ENCODE measurements around the gene TBC1D10A.

The TBC1D10A gene

DNA sequence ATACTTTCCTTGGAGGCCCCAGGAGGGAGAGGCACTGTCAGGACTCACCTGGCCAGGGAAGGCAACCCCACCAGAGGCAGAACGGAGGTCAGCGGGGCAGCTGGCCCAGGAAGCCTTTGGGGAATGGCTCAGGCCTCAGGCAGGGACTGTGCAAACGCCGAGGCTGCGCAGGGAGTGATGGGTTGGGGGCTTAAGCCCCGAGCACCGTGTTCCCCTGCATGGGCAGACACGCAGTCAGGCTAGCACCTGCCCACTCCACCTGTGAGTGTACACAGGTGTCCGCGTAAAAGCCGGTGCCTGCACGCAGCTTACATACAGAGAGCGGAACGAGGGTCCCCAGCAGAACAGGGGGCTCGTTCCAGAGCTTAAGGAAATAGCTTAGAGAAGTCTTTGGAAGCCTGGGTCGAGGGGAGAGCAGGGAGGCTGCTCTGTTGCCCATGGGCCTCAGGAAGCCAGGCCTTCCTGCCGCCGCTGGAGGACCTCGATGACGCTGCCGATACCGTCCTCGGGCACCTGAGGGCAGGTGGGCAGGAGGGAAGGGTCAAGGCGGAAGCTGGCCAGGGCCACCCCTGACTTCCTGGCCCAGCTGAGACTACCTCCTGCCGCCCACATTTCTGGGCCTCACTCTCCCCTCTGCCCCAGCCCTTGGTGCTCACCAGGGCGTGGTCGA is 41.4 kb downstream of the TBC1D10A start:
- no peak for DNase-seq

DNA sequence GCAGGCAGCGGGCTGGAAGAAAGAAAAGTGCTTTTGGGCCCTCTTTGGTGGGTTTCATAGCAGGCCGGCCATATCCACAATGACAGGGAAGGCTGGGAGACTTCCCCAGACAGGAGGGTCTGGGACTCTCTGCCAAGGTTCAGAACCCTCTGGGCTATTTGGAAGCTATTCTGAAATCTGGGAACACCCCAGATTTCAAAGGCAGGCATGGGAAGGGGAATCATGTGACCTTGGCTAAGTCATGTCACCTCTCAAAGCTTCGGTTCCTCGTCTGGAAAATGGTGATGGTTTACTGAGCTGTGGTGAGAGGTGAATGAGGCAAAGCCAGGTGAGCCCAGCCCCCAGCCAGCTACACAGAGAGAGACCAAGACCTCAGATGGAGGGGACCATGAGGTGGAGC is 42.1 kb downstream of the TBC1D10A start:
- DNase-seq: no peak

DNA sequence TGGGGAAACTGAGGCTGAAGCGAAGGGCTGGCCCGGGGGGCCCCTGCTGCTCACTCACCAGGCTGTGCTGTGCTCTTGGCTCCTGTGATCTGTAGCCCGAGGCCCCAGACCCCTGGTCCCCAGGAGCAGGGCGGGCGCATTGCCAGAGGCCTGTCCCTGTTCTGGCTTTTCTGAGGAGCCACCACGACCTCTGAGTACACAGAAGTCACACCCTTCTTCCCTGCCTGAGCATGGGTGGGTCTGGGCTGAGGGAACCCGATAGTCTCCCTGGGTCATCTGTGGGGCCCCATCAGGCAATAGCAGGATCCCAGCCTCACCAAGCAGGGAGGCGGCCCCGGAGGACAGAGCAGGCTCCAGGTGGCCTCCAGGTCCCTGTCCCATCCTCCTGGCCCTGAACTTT is 42.6 kb downstream of the TBC1D10A start:
- no peak for DNase-seq

DNA sequence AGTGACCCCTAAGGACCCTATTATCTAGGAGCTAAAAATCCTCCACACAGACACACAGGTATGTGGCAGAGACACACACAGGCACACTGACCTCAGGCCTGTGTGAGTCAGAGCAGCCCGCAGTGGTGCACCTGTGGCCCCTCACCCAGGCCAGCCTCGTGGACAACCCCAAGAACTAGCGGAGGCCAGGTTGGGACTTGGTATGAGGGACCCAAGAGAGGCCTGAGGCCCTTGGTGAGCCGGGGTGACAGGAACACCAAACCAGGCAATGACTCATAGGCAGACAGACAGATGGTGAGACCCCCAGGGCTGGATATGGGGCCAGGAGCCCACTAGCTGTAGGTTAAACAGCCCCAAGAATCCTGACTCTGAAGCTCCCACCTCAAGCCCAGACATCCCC is 43.4 kb downstream of the TBC1D10A start:
- no peak for DNase-seq

DNA sequence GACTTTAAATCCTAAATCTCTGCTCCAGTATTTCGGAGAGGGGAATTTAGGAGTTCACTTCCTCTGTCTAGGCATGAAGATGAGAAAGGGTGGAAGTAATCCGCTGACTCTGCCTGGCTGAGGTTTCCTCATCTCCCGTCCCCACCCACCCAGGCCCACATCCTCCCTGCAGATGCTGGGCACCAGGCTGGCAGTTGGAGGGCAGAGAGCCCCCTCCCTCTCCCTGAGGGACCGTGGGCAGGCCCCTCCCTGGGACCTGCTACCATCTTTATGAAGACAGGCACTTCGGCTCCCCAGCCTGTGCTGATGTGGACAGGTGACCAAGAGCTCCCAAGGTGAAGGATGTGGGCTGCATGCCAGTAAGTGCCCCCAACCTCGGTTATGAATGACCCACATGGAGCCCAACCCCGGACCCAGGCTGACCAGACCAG is 44.1 kb downstream of the TBC1D10A start:
- no peak for DNase-seq

DNA sequence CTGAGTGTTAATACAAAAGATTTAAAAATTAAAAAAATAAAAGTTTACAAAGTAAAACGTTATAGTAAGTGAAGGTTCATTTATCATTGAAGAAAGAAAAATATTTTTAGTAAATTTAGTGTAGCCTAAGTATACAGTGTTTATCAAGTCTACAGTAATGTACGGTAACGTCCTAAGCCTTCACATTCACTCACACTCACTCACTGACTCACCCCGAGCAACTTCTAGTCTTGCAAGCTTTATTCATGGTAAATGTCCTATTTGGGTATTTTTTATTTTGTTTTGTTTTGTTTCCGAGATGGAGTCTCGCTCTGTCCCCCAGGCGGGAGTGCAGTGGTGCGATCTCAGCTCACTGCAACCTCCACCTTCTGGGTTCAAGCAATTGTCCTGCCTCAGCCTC is 46.2 kb downstream of the TBC1D10A start:
- no peak for DNase-seq

DNA sequence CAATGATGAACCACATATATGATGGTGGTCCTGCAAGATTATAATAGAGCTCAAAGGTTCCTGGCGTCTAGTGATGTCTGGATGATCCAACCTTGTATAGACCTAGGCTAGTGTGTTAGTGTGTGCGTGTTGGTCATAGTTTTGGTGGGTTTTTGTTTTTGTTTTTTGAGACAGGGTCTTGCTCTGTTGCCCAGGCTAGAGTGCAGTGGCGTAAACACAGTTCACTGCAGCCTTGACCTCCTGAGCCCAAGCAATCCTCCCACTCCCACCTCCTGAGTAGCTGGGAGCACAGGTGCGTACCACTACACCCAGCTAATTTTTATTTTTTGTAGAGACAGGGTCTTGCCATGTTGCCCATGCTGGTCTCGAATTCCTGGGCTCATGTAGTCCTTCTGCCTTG is 46.8 kb downstream of the TBC1D10A start:
- no peak for DNase-seq

DNA sequence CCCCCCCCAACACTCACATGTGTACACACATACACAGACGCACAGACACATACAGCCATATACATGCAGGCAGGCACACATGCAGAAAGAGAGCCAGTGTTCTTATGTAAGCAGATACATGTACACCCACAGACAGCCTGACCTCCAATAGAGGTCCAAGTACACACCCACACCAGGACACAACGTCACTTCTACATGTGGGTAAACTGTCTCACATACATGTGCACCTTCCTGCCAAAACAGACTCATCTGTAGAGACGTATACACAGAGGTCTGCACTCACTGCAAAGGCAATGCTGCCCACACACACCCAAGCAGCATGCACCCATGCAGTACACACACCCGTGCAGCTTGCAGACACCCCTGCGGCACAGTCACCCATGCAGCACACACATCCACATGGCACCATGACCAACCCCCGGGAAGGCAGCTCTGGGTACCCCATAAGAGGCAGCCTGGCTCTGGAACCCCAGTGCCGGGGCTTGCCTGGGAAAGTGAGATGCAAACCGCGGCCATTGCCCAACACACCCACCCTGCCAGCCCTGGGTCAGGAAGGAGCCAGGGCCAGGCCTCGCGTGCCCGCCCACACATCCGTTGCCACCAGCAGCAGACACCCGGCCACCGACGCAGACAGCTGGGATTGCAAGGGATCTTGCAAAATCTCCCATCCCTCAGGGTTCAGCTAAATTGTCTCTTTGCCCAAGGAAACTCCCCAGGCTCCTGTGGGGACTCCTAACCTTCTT is 47.5 kb downstream of the TBC1D10A start:
- DNase-seq: no peak

DNA sequence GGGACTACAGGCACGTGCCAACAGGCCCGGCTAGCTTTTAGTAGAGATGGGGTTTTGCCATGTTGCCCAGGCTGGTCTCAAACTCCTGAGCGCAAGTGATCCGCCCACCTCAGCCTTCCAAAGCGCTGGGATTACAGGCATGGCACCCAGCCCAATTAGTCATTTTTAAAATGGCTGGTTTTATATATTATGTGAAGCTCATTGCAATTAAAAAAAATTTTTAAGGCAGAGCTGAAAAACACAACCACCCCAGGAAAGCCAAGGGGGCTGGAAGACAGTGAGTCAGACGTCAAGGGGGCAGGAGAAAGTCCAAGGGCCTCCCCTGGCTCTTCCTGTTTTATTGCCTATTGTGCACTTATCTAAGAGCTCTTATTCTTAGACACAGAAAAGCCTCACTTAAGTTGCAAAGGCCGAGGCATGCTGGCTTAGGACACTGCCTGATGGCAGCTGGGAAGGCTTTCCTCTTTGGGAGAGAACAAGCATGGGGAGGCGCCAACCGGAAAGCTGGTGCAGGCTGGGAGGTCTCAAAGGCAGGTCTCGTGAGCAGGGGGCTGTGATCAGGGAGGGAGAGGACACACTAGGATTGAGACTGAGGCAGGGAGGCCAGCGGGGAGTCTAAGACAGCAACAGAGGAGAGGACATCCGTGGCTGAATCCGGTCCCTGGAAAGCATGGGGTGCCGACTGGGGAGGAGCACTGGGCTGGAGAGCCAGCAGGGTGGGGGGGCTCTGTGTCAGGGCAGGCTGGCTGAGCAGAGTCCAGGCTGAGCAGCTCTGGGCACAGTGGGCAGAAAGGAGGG is 49.0 kb downstream of the TBC1D10A start:
- DNase-seq: no peak

DNA sequence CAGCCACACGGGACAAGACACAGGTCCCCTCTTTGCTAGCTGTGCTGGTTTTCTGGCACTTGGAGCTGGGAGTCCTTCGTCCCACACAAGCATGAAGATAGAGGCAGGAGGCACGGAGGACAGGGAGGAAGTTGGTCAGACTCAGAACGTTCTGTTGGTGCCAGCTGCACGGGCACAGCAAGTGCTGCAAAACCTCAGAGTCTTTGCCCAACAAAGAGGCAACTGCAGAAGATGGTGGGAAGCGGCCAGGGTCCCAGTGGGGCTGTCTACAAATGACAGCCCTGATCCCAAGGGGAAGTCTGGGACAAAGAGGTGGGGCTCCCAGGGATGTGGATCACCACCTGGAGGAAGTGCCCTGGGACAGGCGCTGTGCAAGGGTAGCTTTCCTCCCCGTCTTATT is 50.7 kb downstream of the TBC1D10A start:
- DNase-seq: no peak

DNA sequence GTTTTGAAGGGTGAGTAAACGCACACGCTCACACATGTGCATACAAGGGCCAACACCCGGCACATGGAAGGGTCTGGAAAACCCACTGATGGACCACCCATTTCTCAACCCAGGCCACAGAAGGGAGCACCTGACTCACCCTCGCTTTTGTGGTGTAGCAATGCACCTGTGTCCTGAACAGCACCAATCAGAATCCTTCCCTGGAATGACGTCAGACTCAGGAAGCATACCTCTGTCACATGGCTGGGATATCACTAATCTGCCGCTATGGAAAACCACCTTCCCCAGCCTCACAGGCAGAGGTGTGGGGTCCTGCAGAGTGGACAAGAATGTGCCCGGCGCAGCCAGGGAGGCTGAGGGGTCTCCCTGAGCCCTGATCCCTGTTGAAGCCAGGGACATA is 51.1 kb downstream of the TBC1D10A start:
- DNase-seq: peak; percentile 17

DNA sequence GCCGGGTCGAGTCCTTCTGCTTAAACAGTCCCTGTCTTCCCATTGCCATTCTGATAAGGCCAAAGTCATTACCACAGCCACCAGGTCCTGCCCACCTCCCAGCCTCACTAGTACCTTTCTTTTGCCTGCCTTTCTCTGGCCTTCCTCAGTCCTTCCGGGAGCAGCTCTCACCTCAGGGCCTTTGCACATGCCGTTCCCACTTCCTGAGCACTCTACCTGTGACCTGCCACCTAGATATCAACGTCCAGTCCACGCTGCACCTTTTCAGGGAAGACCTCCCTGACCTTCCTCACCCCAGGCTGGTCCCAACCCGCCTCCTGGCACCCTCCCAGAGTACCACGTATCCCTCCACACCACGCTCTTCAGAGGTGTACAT is 52.3 kb downstream of the TBC1D10A start:
- DNase-seq: no peak

DNA sequence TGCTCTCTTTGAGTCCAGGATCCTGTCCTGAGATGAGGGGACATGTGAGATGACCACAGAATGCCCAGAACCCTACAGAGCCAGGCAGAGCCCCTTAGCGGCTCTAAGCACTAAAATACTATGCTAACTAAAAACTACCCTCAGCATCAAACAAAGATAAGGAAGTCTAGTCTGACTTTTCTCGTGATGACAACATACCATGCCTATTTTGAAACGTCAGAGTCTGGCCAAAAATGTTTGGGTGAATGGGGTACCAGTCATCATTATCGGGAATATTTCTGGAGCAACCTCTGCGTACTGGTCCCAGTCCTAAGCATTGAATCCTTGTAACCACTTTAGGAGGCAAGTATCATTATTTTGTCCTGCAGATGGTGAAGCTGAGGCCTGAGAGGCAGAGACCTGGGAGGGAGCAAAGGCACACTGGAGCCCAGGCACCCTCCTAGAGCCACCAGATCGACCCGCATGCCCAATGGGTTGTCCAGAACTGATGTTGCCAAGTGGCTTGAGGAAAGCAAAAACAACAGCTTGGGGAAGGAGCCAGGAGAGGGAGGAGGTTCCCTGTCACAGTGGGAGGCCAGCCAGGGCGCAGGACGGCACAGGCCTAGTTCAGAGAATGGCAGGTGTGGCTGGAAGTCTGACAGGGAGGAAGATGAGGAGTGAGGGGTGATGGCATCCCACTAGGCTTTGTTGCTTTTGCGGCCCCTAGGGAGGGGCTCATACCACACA is 52.9 kb downstream of the TBC1D10A start:
- DNase-seq: no peak

DNA sequence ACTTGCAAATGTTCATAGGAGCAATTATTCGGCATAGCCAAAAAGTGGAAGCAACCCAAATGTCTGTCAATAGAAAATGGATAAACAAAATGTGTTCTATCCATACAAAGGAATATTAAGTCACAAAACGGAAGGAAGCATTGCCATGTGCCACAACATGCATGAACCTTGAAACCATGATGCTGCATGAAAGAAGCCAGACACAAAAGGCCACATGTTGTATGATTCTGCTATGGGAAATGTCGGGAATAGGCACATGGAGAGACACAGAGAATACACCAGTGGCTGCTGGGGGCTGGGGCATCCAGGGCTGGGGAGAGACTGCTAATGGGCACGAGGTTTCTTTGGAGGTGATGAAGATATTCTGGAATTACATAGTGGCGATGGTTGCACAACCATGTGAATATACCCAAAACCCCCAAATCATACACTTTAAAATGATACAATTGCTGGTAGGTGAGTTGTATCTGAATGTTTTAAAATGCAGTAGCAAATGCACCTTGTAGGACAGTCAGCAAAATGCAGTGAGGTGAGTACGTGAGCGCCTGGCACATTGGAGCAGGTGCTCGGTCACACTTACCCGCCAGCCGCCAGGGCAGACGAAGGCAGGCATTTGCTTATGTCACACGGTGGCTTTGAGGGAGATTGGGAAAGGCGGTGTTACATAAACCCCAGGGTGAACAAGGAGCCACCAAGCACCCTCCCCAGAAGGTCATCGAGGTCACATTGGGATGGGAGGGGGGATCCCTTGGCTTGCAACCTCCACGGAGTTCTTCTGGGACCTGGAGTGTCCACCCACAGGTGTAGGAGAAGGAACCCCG is 53.8 kb downstream of the TBC1D10A start:
- no peak for DNase-seq

DNA sequence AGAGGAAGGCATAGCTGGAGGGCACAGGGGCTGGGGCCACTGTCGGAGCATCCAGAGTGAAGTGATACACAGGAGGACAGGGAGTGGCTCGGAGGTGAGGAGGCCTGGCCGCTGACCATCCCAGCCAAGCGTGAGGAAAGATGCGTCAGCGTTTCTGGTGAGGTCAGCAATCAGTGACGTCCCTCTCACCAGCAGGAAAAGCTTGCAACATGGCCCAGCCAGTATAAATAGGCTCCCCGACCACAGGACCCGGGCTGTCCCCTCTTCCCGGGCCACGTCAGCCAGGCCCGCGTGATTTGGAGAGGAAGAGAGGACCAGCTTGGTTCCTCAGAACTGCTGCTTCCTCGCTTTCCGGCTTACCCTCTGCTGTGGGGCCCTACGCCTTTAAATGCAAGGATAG is 55.9 kb downstream of the TBC1D10A start:
- no peak for DNase-seq

DNA sequence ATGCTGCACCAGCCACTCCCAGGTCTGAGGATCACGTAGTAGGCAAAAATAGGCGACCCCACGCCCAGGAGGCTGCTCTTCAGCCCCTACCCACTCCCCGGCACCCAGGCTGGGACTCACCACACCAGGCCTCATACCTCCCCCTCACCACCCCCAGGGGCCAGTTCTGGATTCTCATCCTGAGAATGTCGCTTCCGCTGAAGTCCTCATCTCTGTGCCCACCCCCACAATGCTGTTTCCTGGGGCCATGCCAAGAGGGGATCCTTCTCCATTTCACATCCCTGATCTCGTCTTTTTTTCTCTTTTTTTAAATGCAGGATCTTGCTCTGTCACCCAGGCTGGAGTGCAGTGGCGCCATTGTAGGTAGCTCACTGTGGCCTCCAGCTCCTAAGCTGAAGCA is 58.4 kb downstream of the TBC1D10A start:
- no peak for DNase-seq

DNA sequence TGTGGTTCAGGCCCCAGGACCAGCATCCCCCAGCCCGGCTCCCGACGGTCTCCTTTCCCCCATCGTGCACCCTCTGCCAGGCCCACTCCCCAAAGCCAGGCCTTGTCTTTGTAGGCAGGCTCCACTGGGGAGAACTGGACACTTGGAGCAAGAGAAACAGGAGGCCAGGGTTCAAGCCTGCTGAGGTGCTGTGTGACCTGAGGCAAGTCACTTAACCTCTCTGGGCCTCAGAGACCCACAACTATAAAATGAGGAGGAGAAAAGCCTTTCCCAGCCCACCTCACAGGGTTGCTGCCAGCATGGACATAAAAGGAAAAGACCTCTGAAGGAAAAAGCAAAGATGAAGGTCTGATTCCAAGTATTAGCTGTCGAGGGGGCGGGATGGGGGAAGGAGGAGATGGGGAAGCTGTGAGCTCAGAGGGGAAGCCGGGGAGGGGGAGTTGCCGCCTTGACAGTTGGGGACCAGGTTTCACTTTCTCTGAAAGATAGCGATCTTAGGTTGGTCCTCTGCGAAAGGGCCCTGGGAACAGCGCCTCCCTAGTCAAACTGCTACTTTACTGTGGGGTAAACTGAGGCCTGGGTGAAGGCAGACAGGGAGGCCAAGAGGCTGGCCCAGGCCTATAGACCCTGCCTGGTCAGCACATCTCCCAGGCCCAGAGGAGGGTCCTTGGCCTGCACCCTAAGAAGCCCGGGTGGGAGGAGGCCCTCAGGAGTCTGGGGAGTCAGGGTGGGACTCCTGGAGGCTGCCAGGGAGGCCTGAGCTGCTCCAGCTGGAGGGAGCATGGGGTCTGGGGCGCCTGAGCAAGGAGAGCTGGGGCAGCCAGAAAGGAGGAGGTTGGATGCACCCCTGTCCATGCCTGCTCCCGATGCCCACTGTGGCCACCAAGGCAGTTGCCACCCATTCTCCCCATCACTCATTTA is 59.1 kb downstream of the TBC1D10A start:
- peak; percentile 18 for DNase-seq

DNA sequence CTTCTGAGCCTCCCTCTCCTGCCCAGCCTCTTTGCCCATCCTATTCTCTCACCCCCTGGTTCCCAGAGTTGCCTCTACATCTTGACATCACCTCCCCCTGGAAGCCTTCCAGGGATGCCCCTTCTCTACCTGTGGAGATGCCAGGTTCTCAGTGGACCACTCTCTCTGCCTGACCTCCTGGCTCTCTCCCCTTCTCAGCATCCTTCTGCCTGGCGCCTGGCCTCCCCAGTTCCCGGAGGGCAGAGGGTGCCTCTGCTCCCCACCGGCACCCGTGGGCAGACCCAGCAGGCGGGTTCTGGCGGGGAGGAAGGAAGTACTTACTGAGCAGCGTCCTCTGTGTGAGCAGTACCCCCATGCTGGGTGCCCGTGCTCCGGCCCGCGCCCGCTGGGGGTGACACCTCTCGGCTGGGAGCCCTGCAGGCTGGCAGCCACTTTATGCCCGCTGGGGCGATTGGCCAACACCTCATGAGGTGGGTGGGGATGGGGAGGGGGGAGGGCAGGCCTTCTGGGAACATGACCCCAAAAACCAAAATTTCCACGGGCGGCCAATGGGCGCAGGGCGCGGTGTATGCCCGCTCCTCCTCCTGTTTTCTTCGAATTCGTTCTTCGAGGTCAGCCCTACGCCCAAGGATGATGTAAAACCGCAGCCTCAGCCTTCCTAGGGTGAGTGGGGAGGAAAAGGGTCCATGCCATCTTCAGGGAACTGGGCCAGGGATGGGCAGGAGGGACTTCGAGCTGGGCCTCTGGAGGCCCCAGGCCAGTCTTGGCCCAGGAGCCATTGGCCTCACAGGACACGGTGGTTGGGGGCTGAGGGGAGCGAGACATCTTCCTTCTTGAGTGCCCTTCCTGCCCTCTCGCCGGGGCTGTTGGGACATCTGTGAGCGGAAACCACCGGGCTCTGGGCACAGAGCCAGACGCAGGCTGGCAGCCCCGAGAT is 60.0 kb downstream of the TBC1D10A start, which contains the start of gene OSM:
Gene OSM, minus strand, starts transcription at position 407 of the 937 bp plus-strand sequence. Its CDS starts 52 bp downstream, at position 355.
- DNase-seq: peak; percentile 70

DNA sequence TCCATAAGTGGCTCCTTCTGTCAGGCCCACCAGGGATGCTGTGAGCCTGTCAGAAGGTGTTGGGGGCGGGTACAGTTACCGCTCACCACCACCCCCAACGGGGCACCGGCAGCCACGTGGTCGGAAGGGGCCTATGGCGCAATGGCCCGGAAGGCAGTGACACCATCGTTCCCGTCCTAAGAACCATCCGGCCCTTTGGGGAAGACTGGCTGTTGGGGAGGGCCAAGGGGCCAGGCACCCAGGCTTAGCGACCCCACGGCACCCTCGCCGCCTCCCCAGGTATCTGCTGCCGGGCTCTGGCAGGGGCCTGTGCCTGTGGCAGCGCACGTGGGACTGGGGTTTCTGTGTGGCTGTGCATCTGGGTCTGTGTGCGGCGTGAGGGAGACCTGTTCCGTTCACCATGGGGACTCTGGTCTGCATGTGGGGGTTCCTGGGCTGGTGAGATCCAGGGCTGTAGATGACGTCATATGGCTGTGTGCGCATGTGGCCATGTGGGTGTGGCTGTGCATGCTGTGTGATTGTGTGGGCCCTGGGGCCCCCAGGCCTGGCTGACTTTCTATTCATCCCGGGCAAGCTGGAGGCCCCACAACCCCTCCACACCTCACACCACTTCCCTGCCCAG is 60.8 kb downstream of the TBC1D10A start:
- peak; percentile 84 for DNase-seq

Measured in stimulated activated naive CD4-positive, alpha-beta T cell treated with Interleukin-2 at 50 U/mL for 16 hours (primary cell).